ENCODE data around the gene PPARA.

PPARA gene

GRCh38 chr22:46143491-46144147 lies 6.7 kb upstream of the PPARA start:
- no peak for DNase-seq (ENCODE audit: low read depth)

GRCh38 chr22:46145361-46145851 lies 4.9 kb upstream of the PPARA start:
- DNase-seq (ENCODE audit: low read depth): no peak

- no peak for DNase-seq (ENCODE audit: low read depth)
These were observed 4.4 kb upstream of the PPARA start for GRCh38 chr22:46145896-46146295.

DNA sequence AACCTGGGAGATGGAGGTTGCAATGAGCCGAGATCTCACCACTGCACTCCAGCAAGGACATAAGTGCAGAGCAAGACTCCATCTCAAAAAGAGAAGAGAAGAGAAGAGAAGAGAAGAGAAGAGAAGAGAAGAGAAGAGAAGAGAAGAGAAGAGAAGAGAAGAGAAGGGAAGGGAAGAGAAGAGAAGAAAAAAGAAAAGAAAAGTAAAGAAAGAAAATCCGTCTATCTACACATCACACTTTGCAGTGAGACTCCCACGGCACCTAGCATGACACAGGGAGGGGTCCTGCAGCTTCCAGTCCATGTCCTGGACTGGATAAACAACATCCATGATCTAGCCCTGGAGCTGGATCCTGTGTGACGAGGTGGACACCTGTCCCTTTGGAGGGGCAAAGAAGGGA lies 4.0 kb upstream of the PPARA start:
- DNase-seq (ENCODE audit: low read depth): no peak

GRCh38 chr22:46147061-46147460 lies 3.3 kb upstream of the PPARA start:
- no peak for DNase-seq (ENCODE audit: low read depth)

DNA sequence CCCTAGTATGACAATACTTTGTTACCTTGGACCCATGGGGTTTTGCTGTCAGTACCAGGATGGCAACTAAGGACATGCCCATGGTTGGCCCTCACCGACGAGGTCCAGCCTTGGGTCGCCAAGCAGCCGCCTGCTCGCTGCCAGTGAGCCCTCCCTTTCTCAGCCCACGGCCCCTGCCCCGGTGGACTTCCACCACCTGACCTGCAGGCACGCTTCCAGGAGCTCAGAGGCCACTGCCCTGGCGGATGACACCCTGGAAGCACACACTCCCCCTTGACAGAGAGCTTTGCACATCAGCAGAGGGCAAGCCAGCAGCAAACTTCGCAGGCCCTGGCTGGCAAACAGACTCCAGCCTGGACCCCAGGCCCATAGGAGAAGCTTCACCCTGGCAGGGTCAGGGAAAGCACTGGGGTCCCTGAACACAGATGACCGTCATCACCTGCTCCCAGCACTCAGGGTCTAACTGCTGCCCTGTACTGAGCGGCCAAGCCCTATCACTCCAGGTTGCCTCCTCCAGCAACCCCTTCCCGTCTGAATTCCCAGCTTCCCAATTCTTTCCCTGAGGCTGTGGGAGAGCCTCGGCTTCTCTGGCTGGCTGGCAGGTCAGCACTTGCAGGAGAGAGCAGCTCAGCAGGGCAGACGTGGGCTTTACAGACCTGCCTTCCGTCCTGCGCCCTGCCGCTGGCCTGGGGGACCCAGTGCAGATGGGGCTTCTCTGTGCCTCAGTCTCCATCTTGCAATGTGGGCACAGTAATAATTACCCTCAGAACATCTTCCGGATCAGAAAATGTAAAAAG lies 2.7 kb upstream of the PPARA start:
- DNase-seq (ENCODE audit: low read depth): no peak

GRCh38 chr22:46148336-46148735 lies 2.0 kb upstream of the PPARA start:
- DNase-seq (ENCODE audit: low read depth): no peak

DNA sequence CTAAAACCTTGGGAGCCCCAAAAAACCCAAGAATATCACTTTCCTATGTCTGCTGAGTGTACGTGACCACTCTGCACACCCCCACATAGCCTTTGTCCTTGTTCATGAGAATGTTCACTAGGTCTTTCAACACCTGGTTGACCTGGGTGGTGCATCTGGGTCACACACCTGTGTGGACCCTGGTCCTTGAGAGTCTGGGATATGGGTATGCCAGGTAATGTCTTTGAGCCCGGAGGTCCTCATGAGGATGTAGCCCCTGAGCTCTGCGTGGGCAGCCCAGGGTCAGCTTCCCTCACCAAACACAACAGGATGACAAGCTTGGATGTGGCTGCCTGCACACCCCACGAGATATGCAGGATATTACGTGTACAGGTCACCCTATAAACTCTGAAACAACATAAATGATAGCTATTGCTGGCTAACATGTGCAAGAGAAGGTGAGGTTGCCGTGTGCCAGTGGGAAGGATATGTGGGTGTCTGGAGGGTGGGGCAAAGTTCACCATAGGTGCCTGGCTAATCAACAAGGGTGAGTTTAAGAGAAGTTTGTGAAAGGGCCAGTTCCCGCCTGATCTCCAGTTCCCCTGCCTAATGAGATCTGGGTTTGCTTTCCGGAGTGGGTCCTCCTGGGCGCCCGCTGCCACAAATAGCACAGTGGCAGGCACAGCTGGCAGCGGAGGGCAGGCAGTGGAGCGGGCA lies 1.4 kb upstream of the PPARA start:
- no peak for DNase-seq (ENCODE audit: low read depth)

DNA sequence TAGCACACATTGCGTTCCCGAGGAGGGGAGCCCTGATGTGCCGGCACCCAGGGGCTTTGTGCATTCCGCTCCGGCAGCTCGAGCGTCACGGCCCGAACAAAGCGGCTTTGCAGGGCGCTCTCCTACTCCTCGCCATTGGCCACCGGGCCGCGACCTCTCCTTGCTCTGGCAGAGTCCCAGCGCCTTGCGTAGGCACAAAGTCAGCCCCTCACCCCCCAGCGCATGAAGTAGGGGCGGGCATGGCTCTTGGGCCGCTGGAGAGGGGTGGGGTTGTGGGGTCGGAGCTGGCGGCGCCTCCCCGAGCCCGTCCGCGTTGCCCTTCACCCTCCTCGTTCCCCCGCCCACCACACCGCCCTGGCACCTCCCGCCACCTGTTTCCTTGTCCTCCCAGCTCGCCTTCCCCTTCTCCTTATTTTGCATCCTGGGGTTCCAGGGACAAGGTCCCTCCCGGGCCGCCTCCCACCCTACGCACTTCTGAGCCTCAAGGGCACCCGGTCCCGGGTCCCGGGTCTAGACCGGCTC lies 753 bp upstream of the PPARA start:
- DNase-seq (ENCODE audit: low read depth): no peak

DNA sequence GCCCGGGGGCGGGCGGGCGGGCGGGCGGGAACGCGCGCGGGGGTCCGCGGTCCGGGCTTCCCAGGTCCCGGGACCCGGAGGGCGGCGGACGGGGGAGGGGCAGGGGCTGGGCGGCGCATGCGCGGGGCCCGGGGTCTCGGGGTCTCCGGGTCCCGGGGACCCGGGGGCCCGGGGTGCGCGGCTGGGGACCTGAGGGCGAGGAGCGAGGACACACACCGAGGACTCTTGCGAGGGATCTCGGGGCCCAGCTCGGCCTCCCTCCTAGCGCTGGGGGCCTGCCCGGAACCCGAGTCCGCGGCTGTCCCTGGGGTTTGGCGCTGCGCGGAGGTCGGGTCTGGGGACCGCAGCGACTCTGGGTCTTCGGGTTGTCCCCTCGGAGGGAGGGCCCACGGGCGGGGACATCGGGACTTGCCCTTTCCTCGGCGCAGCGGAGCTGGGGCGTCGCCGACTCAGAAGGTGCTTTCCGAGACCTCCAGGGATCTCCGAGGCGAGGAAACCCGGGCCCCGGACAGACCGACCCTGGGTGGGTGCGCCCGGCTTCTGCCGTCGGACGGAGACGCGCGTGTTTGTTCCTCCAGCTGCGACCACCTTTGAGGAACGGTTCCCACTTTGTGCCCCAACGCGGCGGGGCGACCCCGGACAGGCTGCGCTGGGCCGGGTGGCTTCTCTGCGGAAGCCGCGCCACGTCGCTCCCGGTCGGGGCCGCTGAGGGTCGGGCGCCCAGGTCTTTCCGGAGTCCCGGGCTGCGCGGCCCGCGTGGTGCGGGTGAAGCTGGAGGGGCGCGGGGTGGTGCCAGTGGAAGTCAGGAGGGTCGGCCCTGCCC lies 540 bp downstream of the PPARA start:
- peak; percentile 40 for DNase-seq (ENCODE audit: low read depth)

DNA sequence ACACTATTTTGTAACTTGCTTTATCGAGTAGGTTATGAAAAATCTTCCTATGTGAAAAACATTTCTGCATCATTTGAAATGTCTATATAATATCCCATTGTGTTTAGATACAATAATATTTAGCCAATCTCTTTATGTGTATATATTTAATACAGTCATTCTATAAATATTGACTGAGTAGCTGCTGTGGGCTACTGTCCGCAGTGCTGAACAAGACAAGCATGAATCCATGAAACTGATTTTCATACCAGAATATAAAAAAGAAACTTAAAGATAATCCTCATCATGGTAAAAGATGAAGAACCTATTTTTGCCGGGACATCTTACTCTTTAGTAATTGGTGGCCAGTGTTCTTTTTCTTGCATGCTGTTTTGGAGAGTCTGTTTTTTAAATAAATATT lies 3.6 kb downstream of the PPARA start:
- DNase-seq (ENCODE audit: low read depth): no peak

GRCh38 chr22:46156031-46156430 lies 5.7 kb downstream of the PPARA start:
- no peak for DNase-seq (ENCODE audit: low read depth)

DNA sequence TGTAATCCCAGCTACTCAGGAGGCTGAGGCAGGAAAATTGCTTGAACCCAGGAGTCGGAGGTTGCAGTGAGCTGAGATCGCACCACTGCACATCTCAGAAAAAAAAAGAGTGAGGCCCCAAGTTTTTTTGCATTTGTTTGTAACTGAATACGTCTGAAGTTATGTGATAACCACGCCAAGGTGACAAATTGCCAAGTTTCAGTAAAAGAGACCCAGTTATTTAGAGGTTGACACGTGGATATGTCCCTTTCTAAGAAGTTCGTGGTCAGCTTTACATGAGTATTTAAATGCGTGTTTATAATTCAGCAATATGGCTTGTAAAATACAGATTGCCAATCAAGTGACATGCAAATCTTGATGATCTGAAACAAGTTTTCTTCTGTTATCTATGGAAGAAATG lies 8.0 kb downstream of the PPARA start:
- DNase-seq (ENCODE audit: low read depth): no peak

- DNase-seq (ENCODE audit: low read depth): no peak
These were observed 8.9 kb downstream of the PPARA start for GRCh38 chr22:46159212-46159611.

- DNase-seq (ENCODE audit: low read depth): no peak
These were observed 9.5 kb downstream of the PPARA start for GRCh38 chr22:46159777-46160176.

GRCh38 chr22:46162285-46162684 lies 12.0 kb downstream of the PPARA start:
- DNase-seq (ENCODE audit: low read depth): no peak

DNA sequence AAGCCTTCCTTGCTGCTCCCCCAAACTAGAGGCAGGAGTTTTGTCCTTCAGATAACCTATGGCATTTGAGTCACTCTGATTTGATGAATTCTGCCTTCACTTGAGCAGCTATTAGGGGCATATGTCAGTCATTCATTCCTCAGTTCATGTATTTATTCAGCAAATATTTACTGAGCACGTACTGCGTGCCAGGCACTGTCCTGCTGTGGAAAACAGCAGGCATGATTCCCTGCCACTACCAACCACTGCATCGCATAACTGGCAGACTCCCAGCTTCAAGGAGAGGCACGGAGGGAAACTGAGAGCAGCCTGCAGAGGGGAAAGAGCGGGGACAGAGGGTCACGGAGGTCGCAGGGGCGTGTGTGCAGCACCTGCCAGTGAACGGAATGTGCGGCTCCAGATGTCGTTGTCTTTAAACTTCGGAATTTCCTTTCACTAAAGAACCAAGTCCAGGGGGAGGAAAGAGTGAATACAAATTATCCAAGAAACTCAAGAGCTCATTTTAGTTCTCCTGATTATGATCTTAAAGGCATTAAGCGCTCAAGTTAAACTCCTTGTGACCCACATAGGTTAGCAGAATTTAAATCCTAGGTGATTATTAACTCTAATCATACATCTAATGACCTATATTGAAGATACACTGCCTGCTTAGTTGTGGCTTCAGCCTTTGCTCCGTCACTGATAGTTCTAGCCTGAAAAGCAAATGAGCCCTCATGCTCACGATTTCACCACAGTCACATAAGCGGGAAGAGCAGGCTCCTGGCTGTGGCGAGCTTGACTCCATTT lies 12.6 kb downstream of the PPARA start:
- DNase-seq (ENCODE audit: low read depth): no peak

DNA sequence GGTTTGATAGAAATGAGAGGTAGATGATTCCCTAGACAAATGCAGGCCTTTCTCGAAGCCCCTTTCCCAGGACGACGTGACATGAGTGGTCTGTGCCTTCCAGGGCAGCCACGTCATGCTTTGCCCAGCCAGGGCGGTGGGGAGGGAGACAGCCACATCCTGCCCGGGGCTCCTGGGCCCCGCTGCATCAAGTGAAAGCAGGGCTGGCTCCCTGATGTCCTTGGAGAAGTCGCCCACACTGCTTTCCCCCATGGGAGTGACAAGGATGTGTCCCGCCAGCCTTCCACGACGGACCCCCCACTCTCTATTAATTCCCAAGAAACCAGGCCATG lies 13.2 kb downstream of the PPARA start:
- no peak for DNase-seq (ENCODE audit: low read depth)

GRCh38 chr22:46165977-46166376 lies 15.7 kb downstream of the PPARA start:
- DNase-seq (ENCODE audit: low read depth): no peak

DNA sequence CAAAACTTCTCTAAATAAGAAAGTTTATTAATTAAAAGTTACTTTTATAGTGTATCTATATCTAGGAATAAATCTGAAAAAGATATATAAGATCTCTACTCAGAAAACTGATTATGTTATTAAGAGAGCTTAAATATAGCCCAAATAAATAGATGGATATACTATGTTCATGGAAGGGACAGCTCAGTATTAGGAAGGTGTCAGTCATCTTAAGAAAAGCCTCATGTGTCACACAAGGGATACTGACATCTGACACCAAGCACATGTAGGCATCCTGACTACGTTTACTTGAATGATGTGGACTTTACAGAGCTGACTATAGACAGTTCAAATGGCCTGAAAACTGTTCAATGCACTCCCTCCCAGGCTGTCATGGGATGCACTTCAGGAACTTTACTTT lies 19.3 kb downstream of the PPARA start:
- DNase-seq (ENCODE audit: low read depth): no peak

- peak; percentile 90 for DNase-seq (ENCODE audit: low read depth)
These were observed 21.6 kb downstream of the PPARA start for GRCh38 chr22:46171940-46172339.
